Thoracic aorta (tissue), 2 donors: ENCODE measurements around the gene SLC9A8. TPM values are rescaled to one million over a fixed set of nuclear protein-coding genes. Genes with fewer than 3 reads are reported as not detected.

Source experiments
- ATAC-seq: fragments of 150-250 bp; one replicate; pipeline ENCODE4 v1.8.0; 2017; ENCODE audit warnings: low read depth; ENCODE audit not compliant: insufficient number of reproducible peaks, low FRiP score
- DNase-seq: peaks from one replicate; pipeline ENCODE4 v3.0.0-alpha.2; 2020; ENCODE audit warnings: low spot score
- H3K27ac ChIP-seq, 2 donors: fragments of 200-600 bp; sonication (generic); 1 replicate in 1 of 2; 2 replicates in 1 of 2; pipeline ENCODE4 v1.5.1; 2016; ENCODE audit warnings: mild to moderate bottlenecking in 2 of 2, moderate library complexity in 2 of 2
- H3K27me3 ChIP-seq: fragments of 200-600 bp; sonication (generic); replicated peaks from 2 replicates; pipeline ENCODE4 v1.6.0; 2016; ENCODE audit warnings: mild to moderate bottlenecking; ENCODE audit not compliant: insufficient read depth
- H3K36me3 ChIP-seq: fragments of 200-600 bp; sonication (generic); one replicate; pipeline ENCODE4 v1.5.1; 2016
- H3K4me1 ChIP-seq, 2 donors: fragments of 200-600 bp; sonication (generic); 1 replicate in 1 of 2; 2 replicates in 1 of 2; pipeline versions ENCODE4 v1.5.1 to v1.6.0; 2016; ENCODE audit warnings: low read depth in 2 of 2, mild to moderate bottlenecking in 1 of 2; ENCODE audit not compliant: control insufficient read depth in 1 of 2
- H3K4me3 ChIP-seq: fragments of 200-600 bp; sonication (generic); 2 replicates; pipeline ENCODE4 v1.5.1; 2016; ENCODE audit warnings: mild to moderate bottlenecking
- H3K9me3 ChIP-seq: fragments of 200-600 bp; sonication (generic); 2 replicates; pipeline ENCODE4 v1.5.1; 2016
- CTCF ChIP-seq: fragments of 200-600 bp; sonication (generic); IDR thresholded peaks from one replicate; pipeline ENCODE4 v1.5.1; 2019; ENCODE audit warnings: antibody characterized with exemption
- total RNA-seq, 2 donors: library from RNA; depleted of rRNA; stranded (reverse); fragments of >200 nt; gene quantifications; one replicate each; pipeline versions ENCODE4 v1.1.0 to v1.2.3, GENCODE V29; 2016

Gene SLC9A8
- total RNA-seq, 2 donors from 2014 or later, result 9.2 to 14.3 TPM

- H3K27ac ChIP-seq, result no peak overlapping the region
- no peaks in the 10 kb centered on the region for H3K9me3 ChIP-seq
- no peak for TF ChIP-seq CTCF
- H3K36me3 ChIP-seq, result peaks cover 14% of the 10 kb centered on the region
- no peak overlapping the region for H3K4me3 ChIP-seq
- no peak for DNase-seq
- no peak for ATAC-seq
- H3K27me3 ChIP-seq, result no peaks in the 10 kb centered on the region
- peaks cover 12 to 13% of the 10 kb centered on the region in 2 donors for H3K4me1 ChIP-seq
Measured at GRCh38 chr20:49835031-49835430, 22.4 kb downstream of the SLC9A8 start.

- no peaks in the 10 kb centered on the region for H3K36me3 ChIP-seq
- DNase-seq (no peak), ATAC-seq (no peak)
- peaks cover 4% of the 10 kb centered on the region for H3K9me3 ChIP-seq
- peak overlapping the region; percentile 35 for H3K4me3 ChIP-seq
- peak overlapping the region; percentile 53 to 71 for H3K27ac ChIP-seq
- peaks cover 15 to 25% of the 10 kb centered on the region in 2 donors for H3K4me1 ChIP-seq
- no peak for TF ChIP-seq CTCF
- no peaks in the 10 kb centered on the region for H3K27me3 ChIP-seq
Measured at GRCh38 chr20:49838546-49838945, 25.9 kb downstream of the SLC9A8 start.

DNA sequence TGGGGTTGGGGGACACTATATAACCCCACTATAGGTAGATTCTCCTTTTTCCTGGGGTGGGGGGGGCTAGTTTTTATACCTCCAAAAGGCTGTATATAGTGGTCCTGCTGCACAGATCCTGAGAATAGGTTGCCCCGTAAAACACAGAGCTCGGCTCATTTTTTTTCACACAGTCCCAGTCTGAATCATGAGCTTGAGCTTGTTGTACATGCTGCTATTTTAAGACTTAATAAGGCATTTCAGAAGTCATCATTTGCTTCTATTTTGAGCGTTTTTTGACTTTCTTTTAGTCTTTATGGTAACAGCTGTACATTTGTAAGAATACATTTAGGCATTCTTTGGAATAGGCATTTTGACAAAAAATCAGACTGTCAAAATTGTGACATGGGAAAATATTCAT, 30.5 kb downstream of the SLC9A8 start:
- Histone ChIP-seq H3K27ac (peak overlapping the region; percentile 63 to 69), H3K4me3 (peak overlapping the region; percentile 9), H3K4me1 (peaks cover 23 to 33% of the 10 kb centered on the region in 2 donors), H3K36me3 (peaks cover under 1% of the 10 kb centered on the region), H3K9me3 (peaks cover 4% of the 10 kb centered on the region), H3K27me3 (no peaks in the 10 kb centered on the region)
- ATAC-seq (no peak), DNase-seq (no peak)
- no peak for TF ChIP-seq CTCF

DNA sequence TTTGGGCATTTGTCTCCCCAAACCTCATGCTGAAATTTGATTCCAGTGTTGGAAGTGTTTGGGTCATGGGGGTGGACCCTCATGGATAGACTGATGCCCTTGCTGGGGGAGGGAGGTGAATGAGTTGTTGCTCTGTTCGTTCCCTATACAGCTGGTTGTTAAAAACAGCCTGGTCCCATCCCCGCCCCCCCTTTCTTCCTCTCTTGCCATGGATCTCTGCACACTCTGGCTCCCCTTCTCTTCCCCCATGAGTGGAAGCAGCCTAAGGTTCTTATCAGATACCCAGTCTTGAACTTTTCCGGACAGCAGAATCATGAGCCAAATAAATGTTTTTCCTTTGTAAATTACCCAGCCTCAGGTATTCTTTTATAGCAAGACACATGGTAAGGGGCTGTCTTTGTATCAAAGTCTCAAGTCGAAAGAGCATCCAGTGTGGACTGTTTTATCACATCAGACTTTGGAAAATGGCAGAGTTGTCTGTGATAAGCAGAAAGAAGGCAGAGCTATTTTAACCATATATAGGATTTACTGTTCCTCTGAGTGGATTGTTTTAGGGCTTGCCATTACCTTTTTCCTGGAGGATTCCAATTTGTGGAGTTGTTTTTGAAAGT, 31.2 kb downstream of the SLC9A8 start:
- Histone ChIP-seq H3K27me3 (no peaks in the 10 kb centered on the region), H3K27ac (peak overlapping the region; percentile 63 to 69), H3K36me3 (peaks cover 8% of the 10 kb centered on the region), H3K4me3 (no peak overlapping the region), H3K9me3 (peaks cover 4% of the 10 kb centered on the region), H3K4me1 (peaks cover 18 to 26% of the 10 kb centered on the region in 2 donors)
- ATAC-seq (no peak), DNase-seq (no peak)
- no peak for TF ChIP-seq CTCF

GRCh38 chr20:49845060-49845459, 32.4 kb downstream of the SLC9A8 start:
- peaks cover 4% of the 10 kb centered on the region for H3K9me3 ChIP-seq
- no peak for ATAC-seq
- peaks cover 11 to 21% of the 10 kb centered on the region in 2 donors for H3K4me1 ChIP-seq
- peak overlapping the region; percentile 23 to 46 for H3K27ac ChIP-seq
- no peak for TF ChIP-seq CTCF
- H3K36me3 ChIP-seq, result peaks cover 9% of the 10 kb centered on the region
- no peak overlapping the region for H3K4me3 ChIP-seq
- no peaks in the 10 kb centered on the region for H3K27me3 ChIP-seq
- no peak for DNase-seq
